CD4-positive, alpha-beta T cell treated with Interleukin-6 for 4 hours (primary cell): ENCODE results near the gene ATAD1.
"Not testable (repeated sequence)": the region's sequence is repeated elsewhere in the genome, so short reads cannot be mapped to it uniquely, and the experiment has no call there.

Source experiments
- DNase-seq: peaks from one replicate; pipeline ENCODE4 v3.0.0-alpha.2; 2020; ENCODE audit warnings: mixed read lengths

The ATAD1 gene

DNA sequence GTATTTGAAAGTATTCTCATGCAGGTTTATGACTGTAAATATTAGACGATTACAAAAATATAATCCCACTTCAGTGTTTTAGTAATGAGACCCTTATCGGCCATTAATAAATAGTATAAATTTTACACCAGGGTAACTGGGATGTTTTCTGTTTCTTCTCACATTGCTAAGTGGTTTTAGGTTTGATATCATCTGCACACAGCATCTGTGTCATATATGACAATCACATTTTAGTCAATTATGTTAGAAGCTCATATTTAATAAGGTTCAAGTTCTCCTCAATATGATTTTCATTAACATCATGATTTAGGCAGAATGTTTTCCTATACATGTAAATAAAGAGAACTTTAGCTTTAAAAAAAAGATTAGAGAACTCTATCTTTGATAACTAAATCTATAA lies 66.8 kb downstream of the ATAD1 start:
- no peak for DNase-seq

DNA sequence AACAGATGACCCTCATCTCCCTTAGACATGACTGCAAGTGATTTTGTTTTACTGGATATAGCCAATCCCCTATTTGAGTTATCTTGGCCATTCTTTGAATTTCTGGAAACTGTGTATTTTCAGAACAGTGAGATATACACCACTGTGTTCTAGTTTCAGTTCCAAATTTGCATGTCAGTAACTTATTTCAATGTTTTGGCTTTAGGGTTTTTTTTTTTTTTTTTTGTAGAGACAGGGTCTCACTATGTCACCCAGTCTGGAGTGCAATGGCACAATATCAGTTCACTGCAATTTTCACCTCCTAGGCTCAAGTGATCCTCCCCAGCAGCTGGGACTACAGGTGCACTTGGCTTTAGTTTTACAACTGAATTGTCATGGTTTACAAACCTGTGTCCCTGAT lies 67.2 kb downstream of the ATAD1 start:
- no peak for DNase-seq

DNA sequence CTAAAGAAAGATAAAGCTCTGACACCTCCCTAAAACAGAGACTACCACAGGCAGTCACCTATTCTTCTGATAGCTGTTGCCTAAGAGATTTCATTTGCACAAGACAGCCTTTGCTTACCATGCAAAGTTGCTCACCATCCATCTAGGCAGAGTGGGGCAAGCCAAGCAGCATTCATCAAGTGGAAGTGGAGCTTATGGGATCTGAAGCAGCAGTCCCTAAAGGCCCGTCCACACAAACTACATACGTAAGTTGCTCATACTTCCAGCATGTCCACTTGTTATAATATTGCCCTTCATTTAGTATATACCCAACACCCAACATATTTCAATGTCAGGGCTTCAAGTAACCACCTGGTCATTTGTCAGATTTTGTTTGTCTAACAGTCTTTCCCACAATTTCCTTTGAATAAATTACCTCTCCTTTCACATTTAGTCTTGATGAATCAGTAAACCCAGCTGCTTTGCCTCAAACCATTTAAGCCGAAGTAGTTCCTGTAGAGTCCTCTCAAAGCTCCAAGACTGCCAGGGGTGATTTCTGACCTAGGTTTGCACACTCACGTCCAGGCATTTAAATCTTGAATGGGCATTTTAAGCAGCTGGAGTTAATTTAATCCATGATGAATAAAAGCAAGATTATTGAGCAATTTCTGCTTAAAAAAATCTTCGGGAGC lies 67.9 kb downstream of the ATAD1 start:
- no peak for DNase-seq

DNA sequence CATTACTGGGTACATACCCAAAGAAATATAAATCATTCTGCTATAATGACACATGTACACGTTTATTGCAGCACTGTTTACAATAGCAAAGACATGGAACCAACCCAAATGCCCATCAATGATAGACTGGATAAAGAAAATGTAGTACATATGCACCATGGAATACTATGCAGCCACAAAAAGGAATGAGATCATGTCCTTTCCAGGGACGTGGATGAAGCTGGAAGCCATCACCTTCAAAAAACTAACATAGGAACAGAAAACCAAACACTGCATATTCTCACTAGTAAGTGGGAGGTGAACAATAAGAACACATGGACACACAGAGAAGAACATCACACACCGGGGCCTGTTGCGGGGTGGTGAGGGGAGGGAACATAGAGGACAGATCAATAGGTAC lies 69.8 kb downstream of the ATAD1 start:
- DNase-seq = not testable (repeated sequence)

DNA sequence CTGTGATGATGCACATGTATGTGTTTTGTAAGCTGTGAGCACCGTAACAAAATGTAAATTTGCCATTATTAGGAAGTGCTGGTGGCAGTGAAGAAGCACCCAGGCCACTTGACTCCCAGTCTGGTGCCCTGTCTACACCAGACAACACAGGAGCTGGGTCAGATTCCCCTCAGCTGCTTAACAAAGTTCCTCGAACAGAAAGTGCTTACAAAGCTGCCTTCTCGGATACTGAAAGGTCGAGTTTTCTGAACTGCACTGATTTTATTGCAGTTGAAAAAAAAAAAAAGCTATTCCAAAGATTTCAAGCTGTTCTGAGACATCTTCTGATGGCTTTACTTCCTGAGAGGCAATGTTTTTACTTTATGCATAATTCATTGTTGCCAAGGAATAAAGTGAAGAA lies 71.1 kb downstream of the ATAD1 start:
- DNase-seq = no peak

DNA sequence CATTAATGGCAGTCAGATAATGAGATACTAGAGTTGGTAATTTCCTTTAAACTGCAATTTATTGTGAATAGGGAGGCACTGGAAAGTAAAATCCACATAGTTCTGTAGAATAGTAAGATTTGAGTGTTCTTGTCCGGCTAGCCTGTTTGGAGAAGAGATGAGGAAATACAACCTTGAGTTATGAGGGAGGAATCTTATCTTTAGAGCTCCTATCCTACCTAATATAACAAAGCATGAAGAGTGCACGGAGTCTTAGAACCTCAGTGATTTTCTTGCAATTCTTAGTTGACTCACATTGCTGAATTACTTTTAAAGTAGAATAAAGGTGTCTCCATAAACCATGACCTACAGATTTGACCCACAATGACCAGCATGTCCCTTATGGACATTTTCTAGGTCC lies 73.4 kb downstream of the ATAD1 start:
- DNase-seq = no peak

DNA sequence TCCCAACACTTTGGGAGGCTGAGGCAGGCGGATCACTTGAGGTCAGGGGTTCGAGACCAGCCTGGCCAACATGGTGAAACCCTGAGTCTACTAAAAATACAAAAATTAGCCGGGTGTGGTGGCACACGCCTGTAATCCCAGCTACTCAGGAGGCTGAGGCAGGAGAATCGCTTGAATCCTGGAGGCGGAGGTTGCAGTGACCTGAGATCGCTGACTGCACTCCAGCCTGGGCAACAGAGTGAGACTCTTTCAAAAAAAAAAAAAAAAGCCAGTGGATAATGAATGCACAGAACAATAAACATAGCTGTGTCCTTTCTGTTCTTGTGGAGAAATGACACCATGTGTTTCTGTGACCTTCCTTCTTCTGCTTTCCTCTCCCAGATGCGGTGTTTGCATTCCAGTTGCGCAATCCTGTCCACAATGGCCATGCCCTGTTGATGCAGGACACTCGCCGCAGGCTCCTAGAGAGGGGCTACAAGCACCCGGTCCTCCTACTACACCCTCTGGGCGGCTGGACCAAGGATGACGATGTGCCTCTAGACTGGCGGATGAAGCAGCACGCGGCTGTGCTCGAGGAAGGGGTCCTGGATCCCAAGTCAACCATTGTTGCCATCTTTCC lies 74.9 kb downstream of the ATAD1 start:
- DNase-seq = not testable (repeated sequence)

DNA sequence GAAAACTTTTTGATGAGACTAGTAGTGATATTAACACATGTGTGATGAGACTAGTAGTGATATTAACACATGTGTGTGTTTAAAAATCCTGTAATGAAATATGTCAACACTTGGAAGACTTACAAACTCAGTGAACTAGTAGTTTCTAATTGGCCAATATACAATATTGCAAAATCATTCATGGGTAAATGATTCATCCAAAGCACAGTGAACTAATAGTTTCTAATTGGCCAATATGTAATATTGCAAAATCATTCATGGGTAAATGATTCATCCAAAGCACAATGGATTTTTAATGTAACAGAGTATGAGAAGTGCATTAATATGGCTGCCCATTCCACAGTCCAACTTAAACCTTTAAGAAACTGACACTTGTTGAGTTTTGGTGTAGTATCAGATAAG lies 77.8 kb downstream of the ATAD1 start:
- no peak for DNase-seq

DNA sequence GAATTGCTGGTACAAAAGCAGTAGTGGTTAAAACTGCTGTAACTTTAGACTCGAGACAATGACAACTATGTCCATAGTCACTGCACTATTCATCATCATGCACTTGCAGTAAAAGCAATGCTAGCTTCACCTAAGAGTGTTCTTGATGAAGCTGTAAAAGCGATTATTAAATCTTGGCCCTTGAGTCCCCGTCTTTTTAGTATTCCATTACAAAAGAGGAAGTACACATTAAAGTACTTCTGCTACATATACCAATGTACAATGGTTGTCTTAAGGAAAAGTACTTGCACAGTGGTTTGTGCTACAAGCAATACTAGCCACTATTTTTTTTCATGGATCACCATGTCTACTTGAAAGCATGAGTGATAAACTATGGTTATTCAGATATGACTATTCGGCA lies 78.3 kb downstream of the ATAD1 start:
- DNase-seq = no peak

DNA sequence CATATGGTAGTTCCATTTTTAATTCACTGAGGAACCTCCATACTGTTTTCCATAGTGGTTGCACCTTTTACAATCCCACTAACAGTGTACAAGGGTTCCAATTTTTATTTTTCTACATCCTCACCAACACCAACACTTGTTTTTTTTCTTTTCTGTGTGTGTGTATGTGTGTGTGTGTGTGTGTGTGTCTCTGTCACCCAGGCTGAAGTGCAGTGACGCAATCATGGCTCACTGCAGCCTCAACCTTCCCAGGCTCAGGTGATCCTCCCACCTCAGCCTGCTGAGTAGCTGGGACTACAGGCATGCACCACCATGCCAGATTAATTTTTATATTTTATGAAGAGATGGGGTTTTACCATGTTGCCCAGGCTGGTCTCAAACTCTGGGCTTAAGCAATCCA lies 79.8 kb downstream of the ATAD1 start:
- DNase-seq = not testable (repeated sequence)

DNA sequence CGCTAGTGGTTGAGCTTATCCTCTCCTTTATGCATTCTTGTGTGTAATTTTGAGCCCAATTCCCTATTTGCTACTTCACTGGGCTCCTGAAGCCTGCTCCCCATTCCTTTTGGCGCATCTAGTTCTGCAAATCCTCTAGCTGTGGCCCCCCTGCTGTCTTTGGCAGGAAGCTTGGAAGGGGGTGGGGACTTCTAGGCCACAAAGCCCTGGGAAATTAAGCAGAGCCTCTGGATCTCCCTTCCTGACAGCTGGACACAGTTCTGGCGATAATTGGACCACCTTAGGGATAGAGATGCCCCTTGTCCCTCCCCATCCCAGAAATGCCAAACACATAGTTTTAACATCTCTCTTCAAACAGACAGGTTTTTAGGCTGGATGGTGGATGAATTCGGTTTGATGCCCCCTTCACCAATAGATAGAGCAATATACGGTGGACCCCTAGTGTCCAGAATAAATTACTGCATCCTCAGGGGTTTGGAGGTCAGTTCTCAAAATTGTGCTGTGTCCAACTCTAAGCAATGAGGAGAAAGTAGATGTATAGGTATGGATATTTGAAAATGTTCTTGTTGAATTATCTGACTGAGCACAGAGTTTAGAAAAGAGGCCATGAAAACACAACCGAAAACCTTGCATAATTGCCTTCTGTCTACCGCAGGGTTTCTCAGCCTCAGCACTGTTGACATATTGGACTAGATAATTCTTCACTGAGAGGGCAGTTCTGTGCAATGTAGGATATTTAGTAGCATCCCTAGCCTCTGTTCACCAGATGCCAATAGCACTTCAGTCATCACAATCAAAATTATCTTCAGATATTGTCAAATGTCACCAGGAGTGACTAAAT lies 82.8 kb downstream of the ATAD1 start:
- DNase-seq = no peak

DNA sequence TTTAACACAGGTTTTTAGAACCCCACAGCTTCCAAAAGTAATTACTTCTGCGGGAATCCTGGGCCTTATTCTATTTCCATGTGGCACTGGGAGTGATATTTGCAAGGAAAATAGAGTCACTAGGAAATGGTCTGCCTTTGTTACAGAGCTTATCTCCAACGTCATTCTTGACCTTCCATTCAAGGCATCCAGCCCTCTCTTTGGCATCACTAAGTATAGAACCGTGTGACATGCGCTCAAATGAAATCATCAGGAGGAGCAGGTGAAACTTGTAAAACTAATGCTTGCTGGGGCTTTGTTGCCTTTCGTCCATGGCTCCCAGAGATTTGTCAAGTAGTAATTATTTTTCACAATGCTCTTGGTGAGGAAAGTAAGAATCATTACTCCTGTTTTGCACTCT lies 84.9 kb downstream of the ATAD1 start:
- DNase-seq = no peak

DNA sequence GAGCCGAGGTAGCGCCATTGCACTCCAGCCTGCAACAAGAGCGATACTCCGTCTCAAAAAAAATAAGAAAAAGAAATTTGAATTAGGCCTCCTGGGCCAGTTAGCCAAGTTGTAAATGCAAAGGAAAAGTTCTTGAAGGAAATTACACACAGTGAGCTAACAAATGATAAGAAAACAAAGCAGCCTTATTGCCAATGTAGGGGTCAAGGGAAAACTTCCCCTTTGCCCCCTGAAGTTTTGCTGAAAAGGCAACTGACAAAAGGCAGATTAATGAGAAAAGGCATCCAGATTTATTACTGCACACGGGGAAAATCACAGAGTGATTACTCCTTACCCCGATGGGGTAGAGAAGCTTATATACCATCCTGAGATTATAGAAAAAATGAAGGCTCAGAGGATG lies 88.1 kb downstream of the ATAD1 start:
- DNase-seq = no peak

DNA sequence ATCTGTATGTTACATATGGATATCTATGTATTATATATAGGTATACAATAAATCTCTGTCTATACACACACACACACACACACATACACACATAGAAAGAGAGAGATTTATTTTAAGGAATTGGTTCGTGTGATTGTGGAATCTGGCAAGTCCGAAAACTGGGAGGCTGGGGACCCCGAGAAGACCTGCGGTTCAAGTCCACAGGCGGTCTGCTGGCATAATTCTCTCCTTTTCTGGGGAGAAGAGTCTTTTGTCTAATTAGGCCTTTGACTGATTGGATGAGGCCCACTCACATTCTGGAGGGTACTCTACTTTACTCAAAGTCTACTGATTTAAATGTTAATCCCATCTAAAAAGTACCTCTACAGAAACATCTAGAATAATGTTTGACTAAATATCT lies 93.2 kb downstream of the ATAD1 start:
- no peak for DNase-seq

DNA sequence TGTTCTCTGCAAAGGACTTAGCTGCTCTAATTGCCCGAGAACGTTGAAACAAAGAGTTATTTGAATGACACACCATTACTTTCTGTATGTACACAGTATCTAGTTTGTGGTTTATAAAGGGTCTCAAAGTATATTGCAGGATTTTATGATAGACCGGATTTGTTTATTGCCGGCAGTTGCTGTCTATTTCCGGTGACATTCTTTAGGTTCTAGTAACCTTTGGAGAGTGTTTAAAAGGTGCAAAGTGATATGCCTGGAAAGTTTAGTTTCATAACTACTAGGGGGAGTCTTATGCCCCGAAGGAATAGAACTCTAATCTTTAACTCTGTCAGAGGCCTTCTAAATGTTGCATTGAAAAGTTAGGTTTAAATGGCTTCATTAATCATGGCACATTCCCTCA lies 94.5 kb downstream of the ATAD1 start:
- no peak for DNase-seq

DNA sequence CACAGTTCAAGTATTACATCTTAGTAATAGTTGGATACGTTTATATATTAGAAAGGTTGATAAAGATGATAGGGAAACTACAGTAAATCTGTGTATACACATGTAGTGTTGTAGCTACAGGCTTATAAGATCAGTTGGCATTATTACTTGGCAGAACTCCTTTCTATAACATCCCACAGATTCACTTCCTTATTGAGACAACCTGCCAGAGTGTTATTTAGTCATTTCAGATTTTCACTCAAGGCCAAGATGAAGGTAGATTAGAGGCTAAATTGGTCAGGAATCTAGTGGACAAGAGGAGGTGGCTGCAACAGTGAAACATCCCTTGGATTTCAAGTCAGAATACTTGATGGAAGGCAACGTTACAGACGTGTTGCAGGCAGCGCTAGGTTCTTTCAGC lies 95.3 kb downstream of the ATAD1 start:
- no peak for DNase-seq

DNA sequence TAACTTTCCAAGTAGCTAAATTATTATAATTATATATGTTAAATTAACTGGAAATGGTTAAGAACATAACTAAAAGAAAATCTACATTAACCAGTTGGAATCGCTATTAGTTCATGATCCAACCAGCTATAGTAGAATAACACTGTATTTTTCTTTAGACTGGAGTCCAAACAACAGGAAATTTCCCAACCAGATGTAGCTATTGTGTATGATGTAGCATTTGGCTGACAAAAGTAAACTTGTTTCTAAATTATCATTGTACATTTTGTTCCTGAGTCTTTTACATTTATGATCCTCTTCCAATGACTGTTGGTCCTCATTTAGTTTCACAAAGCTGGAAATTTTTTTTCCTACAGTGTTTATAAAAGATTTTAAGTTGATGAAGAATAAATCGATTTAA lies 96.2 kb downstream of the ATAD1 start:
- no peak for DNase-seq

DNA sequence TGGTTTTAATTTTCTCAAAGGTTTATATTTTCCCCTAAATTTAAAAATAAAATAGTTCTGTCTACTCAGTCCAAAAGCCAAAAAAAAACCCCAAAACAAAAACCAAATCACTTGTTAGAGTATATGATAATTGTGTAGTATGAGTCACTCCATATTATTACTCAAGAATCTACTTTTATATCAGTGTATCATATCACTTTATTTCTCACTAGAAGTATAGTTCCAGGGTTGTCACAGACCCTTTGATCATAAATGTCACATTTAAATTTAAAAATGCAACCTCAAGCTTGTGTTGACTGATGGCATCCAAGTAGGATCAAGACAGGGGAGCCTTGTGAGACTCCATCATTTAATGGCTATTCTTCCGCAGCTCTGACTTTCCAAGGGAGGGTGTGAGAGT lies 97.4 kb downstream of the ATAD1 start:
- DNase-seq = no peak

DNA sequence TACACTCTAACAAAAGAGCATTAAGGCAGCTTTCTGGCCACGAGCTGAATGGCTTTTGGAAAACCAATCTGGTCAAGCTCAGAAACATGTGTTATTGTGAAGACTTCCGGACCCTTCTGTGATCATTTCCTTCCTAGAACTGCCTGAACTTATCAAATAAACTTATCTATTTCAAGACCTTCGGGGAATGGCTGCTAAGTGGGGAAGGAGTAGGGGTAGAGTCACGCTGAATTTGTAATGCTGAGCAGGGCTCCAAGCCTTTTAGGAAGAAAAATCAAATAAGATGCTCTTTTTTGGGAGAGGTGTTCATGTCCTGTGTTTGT lies 101.7 kb downstream of the ATAD1 start:
- DNase-seq = no peak

DNA sequence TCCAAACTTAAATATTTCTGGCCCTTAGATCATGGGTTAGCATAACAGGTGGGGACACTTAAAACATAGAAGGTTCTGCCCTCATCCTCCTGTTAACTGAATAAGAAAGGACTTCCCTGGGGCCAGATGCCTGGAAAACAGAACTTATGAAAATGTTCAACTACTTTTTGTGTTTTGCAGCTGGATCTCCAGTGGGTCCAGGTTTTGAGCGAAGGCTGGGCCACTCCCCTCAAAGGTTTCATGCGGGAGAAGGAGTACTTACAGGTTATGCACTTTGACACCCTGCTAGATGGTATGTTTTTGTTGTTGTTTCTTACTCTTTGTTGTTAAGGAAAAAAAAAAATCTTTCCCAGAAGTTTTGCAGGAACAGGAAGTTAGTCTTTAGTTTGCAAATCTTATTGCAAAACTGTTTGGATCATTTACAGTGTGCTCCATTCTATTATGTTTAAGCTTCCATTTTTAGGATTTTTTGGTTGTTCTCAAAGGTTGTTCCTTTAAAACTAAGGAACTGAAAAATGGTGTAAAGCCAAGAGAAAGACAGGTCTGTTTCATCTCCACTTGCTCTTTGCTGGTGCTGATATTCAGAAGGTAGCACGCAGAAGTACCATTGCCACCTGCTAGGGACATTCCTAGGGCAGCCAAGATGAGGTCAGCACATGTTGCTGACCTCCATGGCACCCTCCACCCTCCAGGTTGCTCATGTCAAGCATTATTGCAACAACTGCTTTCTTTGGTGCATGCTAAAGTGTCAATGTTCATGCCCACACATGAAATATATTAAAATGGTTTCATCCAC lies 102.3 kb downstream of the ATAD1 start:
- no peak for DNase-seq

DNA sequence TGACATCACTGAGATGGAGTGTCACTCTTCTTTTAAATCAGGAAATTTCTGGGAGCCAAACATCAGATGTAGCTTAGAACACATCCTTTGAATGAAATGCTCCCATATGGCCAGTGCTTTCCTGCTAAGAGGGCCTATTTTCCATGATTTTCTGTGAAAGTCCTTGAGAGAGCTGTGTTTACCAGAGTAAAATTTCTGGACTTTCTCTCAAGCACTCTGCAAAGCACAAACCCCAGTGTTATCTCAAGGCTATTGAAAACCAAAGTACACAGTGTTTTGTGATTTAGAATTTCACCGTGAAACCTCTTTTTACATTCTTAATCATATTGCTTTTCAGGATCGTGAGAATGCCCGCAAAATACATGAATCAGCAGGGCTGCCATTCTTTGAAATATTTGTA lies 104.3 kb downstream of the ATAD1 start:
- DNase-seq = no peak

DNA sequence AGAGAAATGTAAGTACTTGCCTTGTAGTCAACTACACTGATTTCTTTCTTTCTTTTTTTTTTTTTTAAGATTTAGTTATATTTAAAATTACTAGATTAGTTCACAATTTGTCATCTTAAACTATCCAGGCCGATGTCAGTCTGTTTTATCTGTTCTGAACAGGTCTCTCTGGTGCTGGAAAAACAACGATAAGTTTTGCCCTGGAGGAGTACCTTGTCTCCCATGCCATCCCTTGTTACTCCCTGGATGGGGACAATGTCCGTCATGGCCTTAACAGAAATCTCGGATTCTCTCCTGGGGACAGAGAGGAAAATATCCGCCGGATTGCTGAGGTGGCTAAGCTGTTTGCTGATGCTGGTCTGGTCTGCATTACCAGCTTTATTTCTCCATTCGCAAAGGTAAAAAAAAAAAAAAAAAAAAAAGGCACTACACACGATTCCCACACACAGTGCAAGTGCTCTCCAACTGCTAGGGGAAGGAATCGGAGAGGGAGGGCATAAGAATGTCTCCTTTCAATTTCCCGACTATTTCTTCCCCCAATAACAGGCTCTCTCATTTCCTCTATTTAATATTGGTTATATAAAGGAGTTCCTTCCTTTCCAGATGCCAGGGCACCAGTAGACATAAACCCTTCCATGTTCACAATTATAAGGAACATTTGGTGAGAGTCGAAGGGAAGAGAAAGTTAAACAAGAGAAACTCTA lies 105.0 kb downstream of the ATAD1 start:
- no peak for DNase-seq

DNA sequence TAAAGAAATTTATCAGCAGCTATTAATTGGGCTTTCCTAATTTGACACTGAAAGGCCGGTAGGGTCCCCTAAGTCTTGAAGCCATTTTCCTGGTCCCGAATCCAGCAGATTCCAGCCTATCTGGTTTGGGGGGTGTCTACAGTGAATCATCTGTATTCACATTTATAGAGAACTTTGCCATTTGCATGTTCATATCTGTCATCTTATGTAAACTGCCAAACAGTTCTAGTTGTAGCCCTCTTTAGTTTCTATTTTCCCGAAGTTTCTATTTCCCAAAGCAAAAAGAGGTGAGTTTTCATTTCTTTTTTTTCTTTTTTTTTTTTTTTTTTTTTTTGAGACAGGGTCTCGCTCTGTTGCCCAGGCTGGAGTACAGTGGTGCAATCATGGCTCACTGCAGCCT lies 110.8 kb downstream of the ATAD1 start:
- no peak for DNase-seq
